ENCODE results near the gene NDUFAB1.

DNA sequence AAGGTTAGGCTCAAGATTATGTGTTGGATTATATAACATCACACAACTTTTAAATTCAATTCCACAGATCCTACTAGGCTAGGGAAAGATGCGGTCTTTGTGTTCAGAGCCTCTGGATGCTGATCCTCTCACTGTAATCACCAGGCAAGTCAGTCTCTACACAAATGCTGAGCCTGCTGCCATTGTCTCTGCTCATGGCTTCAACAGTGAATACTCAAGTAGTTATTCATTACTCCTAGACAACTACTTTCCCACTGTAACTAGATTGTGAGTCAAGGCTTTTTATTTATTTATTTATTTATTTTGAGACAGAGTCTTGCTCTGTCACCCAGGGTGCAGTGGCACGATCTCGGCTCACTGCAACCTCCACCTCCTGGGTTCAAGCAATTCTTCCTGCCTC is 15.8 kb upstream of the NDUFAB1 start:
- TF ChIP-seq, protein P1, sequence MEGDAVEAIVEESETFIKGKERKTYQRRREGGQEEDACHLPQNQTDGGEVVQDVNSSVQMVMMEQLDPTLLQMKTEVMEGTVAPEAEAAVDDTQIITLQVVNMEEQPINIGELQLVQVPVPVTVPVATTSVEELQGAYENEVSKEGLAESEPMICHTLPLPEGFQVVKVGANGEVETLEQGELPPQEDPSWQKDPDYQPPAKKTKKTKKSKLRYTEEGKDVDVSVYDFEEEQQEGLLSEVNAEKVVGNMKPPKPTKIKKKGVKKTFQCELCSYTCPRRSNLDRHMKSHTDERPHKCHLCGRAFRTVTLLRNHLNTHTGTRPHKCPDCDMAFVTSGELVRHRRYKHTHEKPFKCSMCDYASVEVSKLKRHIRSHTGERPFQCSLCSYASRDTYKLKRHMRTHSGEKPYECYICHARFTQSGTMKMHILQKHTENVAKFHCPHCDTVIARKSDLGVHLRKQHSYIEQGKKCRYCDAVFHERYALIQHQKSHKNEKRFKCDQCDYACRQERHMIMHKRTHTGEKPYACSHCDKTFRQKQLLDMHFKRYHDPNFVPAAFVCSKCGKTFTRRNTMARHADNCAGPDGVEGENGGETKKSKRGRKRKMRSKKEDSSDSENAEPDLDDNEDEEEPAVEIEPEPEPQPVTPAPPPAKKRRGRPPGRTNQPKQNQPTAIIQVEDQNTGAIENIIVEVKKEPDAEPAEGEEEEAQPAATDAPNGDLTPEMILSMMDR (IDR thresholded peaks at IDR 0.05), result no peak
- TF ChIP-seq POLR2A (IDR thresholded peaks at IDR 0.05), result no peak
